Activated gamma-delta T cell treated with anti-CD3 and anti-CD28 coated beads, Interleukin-2, amount 50 U/mL, for 16 hours (primary cell): ENCODE data around the gene IGSF10.
"Not testable (repeated sequence)": the region's sequence is repeated elsewhere in the genome, so short reads cannot be mapped to it uniquely, and the experiment has no call there.

ENCODE experiments used
- DNase-seq: peaks from one replicate; pipeline ENCODE4 v3.0.0-alpha.2; 2020; ENCODE audit warnings: low read depth

Gene IGSF10, protein sequence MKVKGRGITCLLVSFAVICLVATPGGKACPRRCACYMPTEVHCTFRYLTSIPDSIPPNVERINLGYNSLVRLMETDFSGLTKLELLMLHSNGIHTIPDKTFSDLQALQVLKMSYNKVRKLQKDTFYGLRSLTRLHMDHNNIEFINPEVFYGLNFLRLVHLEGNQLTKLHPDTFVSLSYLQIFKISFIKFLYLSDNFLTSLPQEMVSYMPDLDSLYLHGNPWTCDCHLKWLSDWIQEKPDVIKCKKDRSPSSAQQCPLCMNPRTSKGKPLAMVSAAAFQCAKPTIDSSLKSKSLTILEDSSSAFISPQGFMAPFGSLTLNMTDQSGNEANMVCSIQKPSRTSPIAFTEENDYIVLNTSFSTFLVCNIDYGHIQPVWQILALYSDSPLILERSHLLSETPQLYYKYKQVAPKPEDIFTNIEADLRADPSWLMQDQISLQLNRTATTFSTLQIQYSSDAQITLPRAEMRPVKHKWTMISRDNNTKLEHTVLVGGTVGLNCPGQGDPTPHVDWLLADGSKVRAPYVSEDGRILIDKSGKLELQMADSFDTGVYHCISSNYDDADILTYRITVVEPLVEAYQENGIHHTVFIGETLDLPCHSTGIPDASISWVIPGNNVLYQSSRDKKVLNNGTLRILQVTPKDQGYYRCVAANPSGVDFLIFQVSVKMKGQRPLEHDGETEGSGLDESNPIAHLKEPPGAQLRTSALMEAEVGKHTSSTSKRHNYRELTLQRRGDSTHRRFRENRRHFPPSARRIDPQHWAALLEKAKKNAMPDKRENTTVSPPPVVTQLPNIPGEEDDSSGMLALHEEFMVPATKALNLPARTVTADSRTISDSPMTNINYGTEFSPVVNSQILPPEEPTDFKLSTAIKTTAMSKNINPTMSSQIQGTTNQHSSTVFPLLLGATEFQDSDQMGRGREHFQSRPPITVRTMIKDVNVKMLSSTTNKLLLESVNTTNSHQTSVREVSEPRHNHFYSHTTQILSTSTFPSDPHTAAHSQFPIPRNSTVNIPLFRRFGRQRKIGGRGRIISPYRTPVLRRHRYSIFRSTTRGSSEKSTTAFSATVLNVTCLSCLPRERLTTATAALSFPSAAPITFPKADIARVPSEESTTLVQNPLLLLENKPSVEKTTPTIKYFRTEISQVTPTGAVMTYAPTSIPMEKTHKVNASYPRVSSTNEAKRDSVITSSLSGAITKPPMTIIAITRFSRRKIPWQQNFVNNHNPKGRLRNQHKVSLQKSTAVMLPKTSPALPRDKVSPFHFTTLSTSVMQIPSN (N-terminal part only)

DNA sequence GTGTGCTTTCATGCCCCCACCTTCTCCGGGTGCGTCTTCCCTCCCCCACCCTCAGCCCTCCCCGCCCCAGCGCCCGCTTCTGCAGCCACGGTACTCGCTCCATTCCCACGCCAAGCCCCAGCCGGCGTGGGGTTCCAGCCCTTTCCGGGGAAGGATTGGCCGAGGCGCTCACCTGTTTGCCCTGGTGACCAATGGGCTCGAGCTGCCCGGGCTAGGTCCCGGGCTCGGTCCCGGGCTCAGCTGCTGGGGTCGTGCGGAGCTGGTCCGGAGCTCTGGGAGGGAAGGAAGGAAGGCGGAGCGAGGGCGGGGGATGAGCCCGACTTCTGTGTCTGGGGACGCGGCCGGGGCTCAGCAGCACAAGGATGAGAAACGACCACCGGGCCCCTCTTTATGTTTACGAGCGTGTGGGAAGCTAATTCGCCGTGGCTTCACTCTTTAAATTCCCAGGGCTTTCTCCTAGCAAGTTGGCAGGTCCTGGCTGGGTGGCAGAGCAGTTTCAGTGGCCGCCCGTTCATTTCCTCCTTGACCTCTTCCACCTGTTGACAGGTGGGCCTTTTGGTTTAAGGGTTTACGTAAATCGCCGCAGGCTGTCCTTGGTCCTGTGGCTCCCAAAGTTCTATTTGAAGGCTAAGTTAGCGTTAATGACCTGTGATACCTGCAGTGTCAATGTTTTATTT is at the start of gene IGSF10:
TSS of gene IGSF10 (minus strand) at position 288 of the 677 bp plus-strand sequence. CDS start 2,352 bp downstream, outside the sequence.
- no peak for DNase-seq

DNA sequence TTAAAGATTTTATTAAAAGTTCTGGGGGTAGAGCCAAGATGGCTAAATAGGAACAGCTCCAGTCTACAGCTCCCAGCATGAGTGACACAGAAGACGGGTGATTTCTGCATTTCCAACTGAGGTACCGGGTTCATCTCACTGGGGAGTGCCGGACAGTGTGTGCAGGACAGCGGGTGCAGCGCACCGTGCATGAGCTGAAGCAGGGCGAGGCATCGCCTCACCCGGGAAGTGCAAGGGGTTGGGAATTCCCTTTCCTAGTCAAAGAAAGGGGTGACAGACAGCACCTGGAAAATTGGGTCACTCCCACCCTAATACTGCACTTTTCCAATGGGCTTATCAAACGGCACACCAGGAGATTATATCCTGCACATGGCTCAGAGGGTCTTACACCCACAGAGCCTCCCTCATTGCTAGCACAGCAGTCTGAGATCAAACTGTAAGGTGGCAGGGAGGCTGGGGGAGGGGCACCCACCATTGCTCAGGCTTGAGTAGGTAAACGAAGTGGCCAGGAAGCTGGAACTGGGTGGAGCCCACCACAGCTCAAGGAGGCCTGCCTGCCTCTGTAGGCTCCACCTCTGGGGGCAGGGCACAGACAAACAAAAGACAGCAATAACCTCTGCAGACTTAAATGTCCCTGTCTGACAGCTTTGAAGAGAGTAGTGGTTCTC is 48.7 kb upstream of the IGSF10 start:
- DNase-seq, result not testable (repeated sequence)

DNA sequence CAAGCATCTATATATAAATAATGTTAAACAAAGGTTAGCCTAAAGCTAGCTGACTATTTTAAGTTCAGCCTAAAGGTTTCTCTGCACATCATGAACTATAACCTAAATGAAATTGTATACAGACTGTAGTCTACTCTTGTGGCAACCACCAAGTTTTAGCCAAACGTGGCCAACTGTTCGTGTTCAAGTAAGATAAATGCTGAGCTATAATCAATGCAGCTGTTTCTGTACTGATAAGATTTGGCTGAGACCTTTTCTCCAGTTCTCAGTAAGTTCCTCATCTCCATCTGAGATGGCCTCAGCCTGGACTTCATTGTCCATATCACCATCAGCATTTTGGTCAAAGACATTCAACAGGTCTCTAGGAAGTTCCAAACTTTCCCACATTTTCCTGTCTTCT is 43.7 kb upstream of the IGSF10 start:
- no peak for DNase-seq

DNA sequence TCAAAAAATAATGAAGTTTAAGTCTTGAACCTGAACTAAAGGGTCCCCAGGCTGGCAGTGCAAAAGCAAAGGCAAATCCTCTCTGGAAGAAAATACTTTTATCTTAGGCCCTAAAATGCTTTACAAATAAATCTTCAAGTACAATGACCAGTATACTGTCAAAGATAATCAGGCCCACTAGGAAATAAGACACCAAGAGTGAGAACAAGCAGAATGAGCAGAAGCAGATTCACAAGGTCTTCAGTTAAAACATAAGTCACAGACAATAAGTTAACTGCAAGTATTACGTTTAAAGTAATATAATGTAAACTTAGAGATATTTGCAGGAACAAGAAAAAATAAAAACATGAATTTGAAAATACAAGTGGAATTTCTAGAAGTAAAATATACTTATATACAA is 42.2 kb upstream of the IGSF10 start:
- DNase-seq, result no peak

DNA sequence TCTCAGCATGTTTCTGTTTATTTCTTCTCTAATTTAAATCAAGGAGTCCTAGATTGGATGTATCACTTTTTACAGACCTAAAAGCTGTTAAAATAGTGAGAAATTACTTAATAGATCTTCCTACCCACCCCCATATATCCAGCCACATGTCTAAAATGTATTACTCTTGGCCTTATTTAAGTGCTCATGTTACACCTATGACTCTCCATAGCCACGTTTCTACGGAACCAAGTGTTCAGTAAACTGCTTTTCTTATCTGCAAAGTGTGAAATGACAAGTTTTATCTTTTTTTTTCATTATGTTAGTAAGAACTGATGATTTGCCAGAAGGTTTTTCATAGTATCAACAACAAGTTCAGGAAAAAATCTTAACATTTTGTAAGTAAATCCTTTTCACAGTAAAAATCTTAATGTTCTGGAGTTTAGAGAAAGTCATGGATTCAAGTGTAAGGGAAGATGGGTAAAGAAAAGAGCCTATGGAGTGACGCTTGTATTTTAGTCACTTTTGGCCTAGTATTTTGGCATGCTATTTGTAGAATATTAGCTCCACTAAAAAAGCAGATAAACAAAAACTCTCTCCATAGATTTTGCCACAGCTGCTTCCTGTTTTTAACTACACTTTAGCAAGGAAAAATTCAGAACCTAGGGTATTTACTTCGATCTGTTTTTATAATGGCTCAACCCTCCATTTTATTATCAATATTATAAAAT is 41.2 kb upstream of the IGSF10 start:
- DNase-seq, result no peak

DNA sequence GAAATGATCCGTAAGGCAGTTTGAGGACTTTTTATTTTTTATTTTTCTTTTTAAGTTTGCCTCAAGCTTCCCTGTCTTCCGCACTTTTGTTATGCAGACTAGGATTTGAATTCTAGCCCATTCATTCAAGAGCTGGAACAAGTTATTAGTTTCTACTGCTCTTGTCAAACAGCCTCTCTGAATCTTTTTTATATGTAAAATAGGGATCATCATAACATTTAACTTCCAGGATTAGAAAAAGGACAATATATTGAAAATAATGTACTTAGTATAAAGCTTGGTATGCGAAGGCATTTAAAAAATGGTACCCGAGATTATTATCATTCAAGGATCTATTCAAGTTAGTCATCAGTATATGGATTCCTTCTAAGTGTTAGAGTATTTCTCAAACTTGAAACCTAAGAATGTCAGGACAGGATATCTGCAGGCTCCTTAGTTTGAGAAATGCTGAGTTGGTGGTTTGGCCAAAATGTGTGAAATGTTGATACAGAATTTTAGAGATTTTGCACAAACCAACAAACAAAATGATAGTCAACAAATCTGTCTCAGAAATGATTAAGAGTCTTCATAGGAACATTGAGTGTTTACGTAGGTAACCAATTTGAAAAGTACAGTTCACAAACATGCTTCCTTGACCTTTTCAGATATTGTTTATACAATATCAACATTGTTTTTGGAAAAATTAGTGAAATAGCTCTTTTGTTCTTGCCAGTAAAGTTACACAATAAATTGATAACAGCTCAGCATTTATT is 40.5 kb upstream of the IGSF10 start:
- DNase-seq, result no peak

DNA sequence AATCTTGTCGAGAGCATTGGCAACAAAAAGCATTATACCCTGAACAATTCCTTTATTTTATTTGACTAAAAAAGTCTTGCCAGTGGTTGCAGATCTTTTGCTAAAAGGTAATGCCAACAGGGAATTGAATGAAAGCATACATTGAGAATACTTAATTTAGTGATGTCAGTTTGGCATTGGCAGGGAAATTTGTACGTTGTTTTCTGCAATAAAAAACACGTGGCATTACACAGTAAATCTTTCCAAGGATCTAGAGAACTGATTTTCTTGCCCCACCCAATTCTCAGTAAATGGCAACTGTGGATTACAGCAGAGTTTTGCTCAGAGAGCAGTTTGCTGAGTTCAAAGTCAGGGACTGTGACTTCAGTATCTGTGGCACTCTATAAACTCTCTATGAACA is 38.3 kb upstream of the IGSF10 start:
- no peak for DNase-seq

DNA sequence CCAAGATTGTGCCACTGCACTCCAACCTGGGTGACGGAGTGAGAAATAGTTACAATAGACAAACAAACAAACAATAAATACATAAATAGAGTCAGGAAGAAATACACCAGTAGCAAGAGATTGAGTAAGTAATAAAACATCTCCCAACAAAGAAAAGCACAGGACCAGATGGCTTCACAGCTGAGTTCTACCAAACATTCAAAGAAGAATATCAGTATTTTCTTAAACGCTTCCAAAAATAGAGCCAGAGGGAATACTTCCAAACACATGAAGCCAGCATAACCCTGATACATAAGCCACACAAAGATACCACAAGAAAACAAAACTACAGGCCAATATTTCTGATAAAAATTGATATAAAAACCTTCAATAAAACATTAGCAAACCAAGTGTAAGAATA is 30.7 kb upstream of the IGSF10 start:
- DNase-seq, result no peak

DNA sequence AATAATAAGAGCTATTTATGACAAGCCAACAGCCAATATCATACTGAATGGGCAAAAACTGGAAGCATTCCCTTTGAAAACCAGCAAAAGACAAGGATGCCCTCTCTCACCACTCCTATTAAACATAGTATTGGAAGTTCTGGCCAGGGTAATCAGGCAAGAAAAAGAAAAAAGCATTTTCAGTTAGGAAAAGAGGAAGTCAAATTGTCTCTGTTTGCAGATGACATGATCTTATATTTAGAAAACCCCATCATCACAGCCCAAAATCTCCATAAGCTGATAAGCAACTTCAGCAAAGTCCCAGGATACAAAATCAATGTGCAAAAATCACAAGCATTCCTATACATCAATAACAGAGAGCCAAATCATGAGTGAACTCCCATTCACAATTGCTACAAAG is 27.0 kb upstream of the IGSF10 start:
- DNase-seq, result not testable (repeated sequence)

DNA sequence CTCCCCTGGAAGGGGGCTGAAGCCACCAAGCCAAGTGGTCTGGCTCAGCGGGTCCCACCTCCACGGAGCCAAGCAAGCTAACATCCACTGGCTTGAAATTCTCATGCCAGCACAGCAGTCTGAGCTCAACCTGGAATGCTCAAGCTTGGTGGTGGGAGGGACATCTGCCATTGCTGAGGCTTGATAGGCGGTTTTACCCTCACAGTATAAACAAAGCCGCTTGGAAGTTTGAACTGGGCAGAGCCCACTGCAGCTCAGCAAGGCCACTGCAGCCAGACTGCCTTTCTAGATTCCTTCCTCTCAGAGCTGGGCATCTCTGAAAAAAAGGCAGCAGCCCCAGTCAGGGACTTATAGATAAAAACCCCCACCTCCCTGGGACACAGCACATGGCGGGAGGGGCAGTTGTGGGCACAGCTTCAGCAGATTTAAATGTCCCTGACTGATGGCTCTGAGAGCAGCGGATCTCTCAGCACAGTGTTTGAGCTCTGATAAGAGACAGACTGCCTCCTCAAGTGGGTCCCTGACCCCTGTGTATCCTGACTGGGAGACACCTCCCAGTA is 23.2 kb upstream of the IGSF10 start:
- DNase-seq, result no peak

DNA sequence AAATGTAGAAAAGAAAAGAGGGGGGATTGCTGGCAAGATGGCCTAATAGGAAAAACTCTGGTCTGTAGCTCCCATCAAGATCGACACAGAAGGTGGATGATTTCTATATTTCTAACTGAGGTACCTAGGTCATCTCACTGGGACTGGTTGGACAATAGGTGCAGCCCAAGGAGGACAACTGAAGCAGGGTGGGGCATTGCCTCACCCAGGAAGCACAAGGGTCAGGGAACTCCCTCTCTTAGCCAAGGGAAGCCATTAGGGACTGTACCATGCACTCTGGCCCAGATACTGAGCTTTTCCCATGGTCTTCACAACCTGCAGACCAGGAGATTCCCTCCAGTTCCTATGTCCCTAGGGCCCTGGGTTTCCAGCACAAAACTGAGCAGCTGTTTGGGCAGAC is 22.6 kb upstream of the IGSF10 start:
- DNase-seq, result no peak

DNA sequence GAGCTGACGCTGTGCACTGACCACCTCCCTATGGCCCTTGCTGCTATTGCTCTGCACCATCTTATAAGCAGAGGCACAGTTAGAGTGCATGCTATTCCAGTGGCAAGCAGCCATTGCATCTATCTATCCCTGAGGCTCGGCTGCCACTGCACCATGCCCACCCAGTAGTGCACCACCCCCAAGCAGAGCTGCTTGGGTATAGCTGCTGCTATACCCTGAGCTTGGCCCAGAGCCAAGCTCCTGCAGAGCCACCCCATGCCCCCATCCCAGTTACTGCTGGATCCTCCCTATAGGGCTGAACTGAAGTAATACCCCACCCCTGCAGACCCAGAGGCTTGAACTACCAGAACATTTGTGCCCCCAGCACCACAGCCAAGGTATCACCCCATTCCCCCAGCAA is 19.6 kb upstream of the IGSF10 start:
- no peak for DNase-seq

DNA sequence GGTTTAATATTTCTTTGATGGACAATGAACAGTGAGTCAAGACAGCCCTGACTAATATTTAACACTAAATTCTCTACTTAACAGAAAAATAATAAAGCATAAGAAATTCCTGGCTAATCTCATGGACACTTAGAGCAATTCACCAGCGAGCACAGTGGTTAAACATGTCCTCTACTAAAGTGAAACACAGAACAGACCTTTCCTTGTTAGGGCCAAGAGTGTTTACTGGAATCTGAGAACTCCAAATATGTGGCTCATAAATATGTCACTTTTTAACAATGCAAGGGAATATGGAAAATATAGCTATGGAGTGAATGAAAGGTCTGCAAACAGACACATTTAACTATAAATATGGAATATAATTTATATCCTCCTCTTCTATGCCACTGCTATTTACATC is 18.6 kb upstream of the IGSF10 start:
- no peak for DNase-seq

DNA sequence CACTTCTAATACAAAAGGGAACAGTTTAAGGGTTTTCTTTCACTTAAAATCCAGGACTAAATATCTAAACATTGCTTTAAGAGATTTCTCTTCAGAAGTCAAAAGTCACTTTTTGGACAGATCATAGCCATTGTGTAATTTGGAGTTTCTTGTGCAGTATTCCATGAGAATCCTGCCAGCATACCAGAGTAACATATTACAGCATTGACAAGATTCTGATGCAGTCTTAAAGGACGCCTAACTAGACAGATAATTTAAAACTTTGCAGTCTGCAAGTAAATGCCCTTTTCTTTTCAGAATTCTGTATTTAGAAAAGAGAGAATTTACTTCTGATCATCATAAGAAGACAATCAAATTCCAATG is 17.5 kb upstream of the IGSF10 start:
- no peak for DNase-seq

DNA sequence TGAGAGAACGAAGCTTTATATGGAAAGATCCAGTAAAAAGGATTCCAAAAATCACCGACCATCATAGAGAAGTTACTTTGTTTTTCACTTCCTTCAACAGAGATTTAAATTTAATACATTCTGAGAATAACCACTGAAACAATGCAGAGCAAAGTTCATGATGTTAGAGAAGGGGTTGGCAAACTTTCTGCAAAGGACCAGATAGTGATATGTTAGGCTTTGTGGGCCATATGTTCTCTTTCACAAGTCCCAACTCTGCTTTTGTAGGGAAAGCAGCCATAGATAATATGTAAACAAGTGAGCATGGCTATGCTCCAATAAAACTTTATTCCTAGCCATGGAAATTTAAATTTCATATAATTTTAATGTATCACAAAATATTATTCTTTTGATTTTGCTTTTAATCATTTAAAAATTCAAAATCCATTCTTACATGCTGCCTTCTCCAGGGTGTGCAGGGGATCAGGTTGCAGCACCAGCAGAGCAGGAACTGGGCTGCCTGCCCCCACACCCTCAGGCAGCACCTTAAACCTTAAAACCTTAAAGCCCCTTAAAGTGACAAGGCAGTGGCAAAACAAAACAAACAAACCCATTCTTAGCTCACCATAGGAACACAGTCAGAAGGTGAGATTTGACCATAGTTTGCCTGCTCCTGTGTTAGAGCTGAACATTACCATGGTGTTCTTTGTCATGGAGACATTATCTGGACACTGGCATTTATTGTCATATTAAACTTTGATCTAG is 16.9 kb upstream of the IGSF10 start:
- no peak for DNase-seq

DNA sequence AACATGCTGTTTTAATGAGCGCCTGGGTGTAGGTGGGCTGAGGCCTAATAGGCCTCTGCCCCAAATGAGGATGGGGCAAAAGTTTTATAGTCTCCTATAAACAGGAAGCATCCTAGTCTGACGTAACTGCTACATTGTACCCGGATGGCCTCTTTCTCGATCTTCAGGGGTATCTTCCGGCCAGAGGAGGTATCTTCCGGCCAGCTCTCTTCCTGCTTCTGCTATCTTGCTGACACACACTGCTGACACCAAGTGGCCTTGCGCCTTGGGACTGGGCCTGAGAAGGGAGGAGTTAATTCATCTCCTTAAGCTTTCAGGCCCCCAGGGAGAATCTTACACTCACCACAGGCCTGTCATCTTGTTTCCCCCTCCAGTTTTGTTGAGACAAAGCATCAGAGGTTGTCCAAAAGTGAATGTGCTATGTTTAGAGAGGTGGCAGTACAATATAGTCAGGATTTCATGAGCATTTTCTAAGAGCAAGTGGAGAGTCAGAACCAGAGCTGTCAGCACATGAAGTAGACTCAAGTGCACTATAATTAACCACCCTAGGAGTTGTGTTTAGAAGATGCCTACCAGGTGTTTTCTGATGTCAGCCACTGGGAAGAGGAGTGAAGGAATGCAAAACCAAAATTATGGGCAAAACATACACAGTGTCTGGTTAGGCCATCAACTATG is 15.6 kb upstream of the IGSF10 start:
- DNase-seq, result no peak

DNA sequence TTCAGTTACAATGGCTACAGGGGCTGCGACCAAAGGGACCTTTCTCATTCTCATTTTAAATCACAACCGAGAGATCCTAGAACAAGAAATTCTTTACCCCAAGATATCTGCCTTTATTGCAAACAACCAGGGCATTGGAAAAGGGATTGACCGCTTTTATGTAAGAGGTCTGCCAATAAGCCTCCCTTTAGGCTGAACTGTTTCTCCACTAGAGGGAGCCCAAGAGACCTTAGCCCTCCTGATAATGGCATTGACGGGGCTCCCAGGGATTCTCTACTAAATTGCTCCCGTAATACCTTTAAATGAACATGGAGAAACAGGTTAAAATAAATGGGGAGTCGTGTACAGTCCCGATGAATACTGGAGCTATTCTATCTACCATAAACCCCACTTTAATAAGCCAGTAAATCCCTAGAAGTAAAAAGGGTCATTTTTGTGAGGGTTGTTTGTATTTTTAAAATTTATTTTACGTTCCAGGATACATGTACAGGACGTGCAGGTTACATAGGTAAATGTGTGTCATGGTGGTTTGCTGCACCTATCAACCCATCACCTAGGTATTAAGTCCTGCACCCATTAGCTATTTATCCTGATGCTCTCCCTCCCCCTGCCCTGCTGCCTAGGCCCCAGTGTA is 7.5 kb upstream of the IGSF10 start:
- DNase-seq, result peak; percentile 22

DNA sequence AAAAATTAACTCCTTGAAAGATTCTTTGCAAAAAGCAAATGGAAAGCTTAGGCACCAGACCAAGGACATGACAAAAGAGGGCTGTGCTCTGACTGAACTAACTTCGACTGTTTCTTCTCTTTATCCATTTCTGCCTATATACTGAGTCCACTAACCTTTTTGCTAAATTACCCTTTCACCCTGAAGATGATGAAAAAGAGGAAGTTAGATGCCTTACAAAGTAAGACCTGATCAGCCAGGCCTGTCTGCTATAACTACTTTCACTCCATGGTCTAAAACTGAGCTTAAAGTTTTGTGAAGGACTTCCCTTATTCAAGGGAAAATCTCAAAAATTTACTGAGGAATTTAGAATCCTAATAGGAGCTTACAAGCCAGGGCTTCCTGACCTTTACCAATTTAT is 6.2 kb upstream of the IGSF10 start:
- no peak for DNase-seq
